MCF 10A (cell line): ENCODE data around the gene PIGR. TPM values are rescaled to one million over a fixed set of nuclear protein-coding genes. Genes with fewer than 3 reads are reported as not detected.

Experiments
- BruUV-seq: library from RNA; stranded (reverse); fragments of 400-500 nt; replicated peaks from 2 replicates; lab custom pipeline; 2021; lab: Mats Ljungman, UMichigan
- CTCF ChIA-PET: fragments of 300-600 bp; sonication (Branson Sonifier 250); formaldehyde crosslinking; extraction: SDS; loops from one replicate; lab custom pipeline; 2021; ENCODE audit warnings: antibody characterized with exemption, inconsistent platforms; lab: Yijun Ruan, JAX
- POLR2A ChIA-PET: fragments of 300-600, 350-650 bp; sonication (Branson Sonifier 250); formaldehyde crosslinking; extraction: SDS; loops from one replicate; lab custom pipeline; 2020; ENCODE audit warnings: antibody characterized with exemption, inconsistent platforms; lab: Yijun Ruan, JAX
- DNase-seq: peaks from one replicate; pipeline ENCODE4 v3.0.0-alpha.2; 2018; ENCODE audit not compliant: unreplicated experiment
- H3K27ac Mint-ChIP-seq: one replicate; pipeline ENCODE4 v1.8.0; 2022; ENCODE audit warnings: mild to moderate bottlenecking, low read depth, mixed read lengths; ENCODE audit not compliant: unreplicated experiment
- H3K27me3 Mint-ChIP-seq: one replicate; pipeline ENCODE4 v1.8.0; 2022; ENCODE audit warnings: mixed read lengths; ENCODE audit not compliant: insufficient read depth, unreplicated experiment
- H3K36me3 Mint-ChIP-seq: one replicate; pipeline ENCODE4 v1.8.0; 2022; ENCODE audit warnings: mild to moderate bottlenecking, moderate library complexity, mixed read lengths; ENCODE audit not compliant: insufficient read depth, unreplicated experiment
- H3K4me1 Mint-ChIP-seq: one replicate; pipeline ENCODE4 v1.8.0; 2022; ENCODE audit warnings: mixed read lengths; ENCODE audit not compliant: insufficient read depth, unreplicated experiment
- H3K4me3 Mint-ChIP-seq: one replicate; pipeline ENCODE4 v1.8.0; 2022; ENCODE audit warnings: mild to moderate bottlenecking, moderate library complexity, mixed read lengths; ENCODE audit not compliant: unreplicated experiment
- H3K9me3 Mint-ChIP-seq: one replicate; pipeline ENCODE4 v1.8.0; 2022; ENCODE audit warnings: mixed read lengths; ENCODE audit not compliant: unreplicated experiment
- CTCF ChIP-seq: fragments of 200-600 bp; IDR thresholded peaks from one replicate; pipeline ENCODE4 v1.8.0; 2022; ENCODE audit warnings: antibody characterized with exemption, mild to moderate bottlenecking; ENCODE audit not compliant: unreplicated experiment
- intact Hi-C: fragments of 100-400 bp; cut with micrococcal nuclease; formaldehyde crosslinking; loops from 2 replicates; pipeline ENCODE4 v1.14.1; 2022
- total RNA-seq: library from RNA; stranded (reverse); gene quantifications from 2 replicates; pipeline ENCODE4 v1.2.3, GENCODE V29; 2022

PIGR gene
- total RNA-seq, 1 experiment from 2014 or later, result not detected

GRCh38 chr1:206957639-206958038 lies 11.4 kb upstream of the PIGR start:
- Mint-ChIP-seq H3K4me3 (no peak overlapping the region), H3K36me3 (no peaks in the 10 kb centered on the region), H3K27ac (no peak overlapping the region), H3K9me3 (no peaks in the 10 kb centered on the region), H3K27me3 (no peaks in the 10 kb centered on the region), H3K4me1 (peaks cover 17% of the 10 kb centered on the region)
- no TSS peak for BruUV-seq
- POLR2A ChIA-PET, result interaction anchor here (0.6 to 1.5 kb wide), 2 partner anchors 75 to 837 kb away, joined by 3 read pairs; partner anchors contain the start of gene C1orf116
- CTCF ChIA-PET, result interaction anchor here (0.5 to 9.4 kb wide), 6 partner anchors 23 to 412 kb away, joined by 3 to 75 read pairs (median 3); no protein-coding TSS in a partner anchor
- TF ChIP-seq CTCF, result no peak
- DNase-seq, result no peak
- intact Hi-C loops, result no loop called here

- ChIA-PET CTCF (interaction anchor here (0.6 to 9.4 kb wide), 5 partner anchors 17 to 349 kb away, joined by 3 to 75 read pairs (median 3); no protein-coding TSS in a partner anchor), POLR2A (interaction anchor here (0.6 kb wide), 1 partner anchor 1391 kb away, joined by 3 read pairs; no protein-coding TSS in a partner anchor)
- H3K27me3 Mint-ChIP-seq, result no peaks in the 10 kb centered on the region
Observed at GRCh38 chr1:206955476-206956451, 9.5 kb upstream of the PIGR start.

GRCh38 chr1:206954459-206955342 lies 8.4 kb upstream of the PIGR start:
- CTCF ChIA-PET, result interaction anchor here (0.5 to 9.4 kb wide), 18 partner anchors 18 to 915 kb away, joined by 3 to 75 read pairs (median 4); partner anchors contain the start of gene FCMR
- no peak for DNase-seq
- Mint-ChIP-seq H3K27me3 (no peaks in the 10 kb centered on the region), H3K27ac (no peak overlapping the region), H3K4me3 (no peak overlapping the region), H3K4me1 (peaks cover 8% of the 10 kb centered on the region), H3K9me3 (no peaks in the 10 kb centered on the region), H3K36me3 (no peaks in the 10 kb centered on the region)
- intact Hi-C loops, result no loop called here
- no peak for TF ChIP-seq CTCF
- POLR2A ChIA-PET, result interaction anchor here (0.6 to 1.2 kb wide), 4 partner anchors 28 to 181 kb away, joined by 3 to 4 read pairs (median 4); partner anchors contain the start of gene PFKFB2
- no TSS peak for BruUV-seq

More at GRCh38 chr1:206955476-206956451, 9.5 kb upstream of the PIGR start:
- TF ChIP-seq CTCF, result no peak
- DNase-seq, result no peak
- Mint-ChIP-seq H3K4me3 (no peak overlapping the region), H3K4me1 (peaks cover 9% of the 10 kb centered on the region), H3K27ac (no peak overlapping the region), H3K36me3 (no peaks in the 10 kb centered on the region), H3K9me3 (no peaks in the 10 kb centered on the region)
- BruUV-seq, result no TSS peak
- intact Hi-C loops, result no loop called here
